SU-DHL-6 (cell line): ENCODE data around the gene CLN6.

Source experiments
- EZH2phosphoT487 ChIP-seq: fragments of 200-600 bp; sonication (generic), shearing (Covaris generic); conservative IDR thresholded peaks from 2 replicates; pipeline ENCODE4 v1.6.1; 2018; ENCODE audit warnings: mild to moderate bottlenecking, antibody characterized with exemption, low read length, moderate library complexity, mixed read lengths
- TF ChIP-seq, protein P1 (sequence below): fragments of 200-600 bp; sonication (generic); IDR thresholded peaks from one replicate; pipeline ENCODE4 v1.5.1; 2017; ENCODE audit warnings: antibody characterized with exemption, mild to moderate bottlenecking, low read length, moderate library complexity; ENCODE audit not compliant: insufficient read depth, poor library complexity, severe bottlenecking

DNA sequence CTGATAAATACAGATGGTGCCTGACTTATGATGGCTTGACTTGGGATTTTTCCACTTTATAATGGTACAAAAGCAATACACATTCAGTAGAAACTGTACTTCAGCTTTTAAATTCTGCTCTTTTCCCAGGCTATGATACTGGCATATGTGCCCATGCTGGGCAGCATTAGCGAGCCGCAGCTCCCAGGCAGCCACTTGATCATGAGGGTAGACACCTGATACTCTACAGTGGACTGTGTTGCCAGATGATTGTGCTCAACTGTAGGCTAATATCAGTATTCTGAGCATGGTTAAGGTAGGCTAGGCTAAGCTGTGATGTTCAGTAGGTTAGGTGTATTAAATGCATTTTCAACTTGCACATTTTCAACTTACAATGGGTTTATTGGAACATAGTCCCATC is 30.4 kb upstream of the CLN6 start:
- TF ChIP-seq, protein P1, sequence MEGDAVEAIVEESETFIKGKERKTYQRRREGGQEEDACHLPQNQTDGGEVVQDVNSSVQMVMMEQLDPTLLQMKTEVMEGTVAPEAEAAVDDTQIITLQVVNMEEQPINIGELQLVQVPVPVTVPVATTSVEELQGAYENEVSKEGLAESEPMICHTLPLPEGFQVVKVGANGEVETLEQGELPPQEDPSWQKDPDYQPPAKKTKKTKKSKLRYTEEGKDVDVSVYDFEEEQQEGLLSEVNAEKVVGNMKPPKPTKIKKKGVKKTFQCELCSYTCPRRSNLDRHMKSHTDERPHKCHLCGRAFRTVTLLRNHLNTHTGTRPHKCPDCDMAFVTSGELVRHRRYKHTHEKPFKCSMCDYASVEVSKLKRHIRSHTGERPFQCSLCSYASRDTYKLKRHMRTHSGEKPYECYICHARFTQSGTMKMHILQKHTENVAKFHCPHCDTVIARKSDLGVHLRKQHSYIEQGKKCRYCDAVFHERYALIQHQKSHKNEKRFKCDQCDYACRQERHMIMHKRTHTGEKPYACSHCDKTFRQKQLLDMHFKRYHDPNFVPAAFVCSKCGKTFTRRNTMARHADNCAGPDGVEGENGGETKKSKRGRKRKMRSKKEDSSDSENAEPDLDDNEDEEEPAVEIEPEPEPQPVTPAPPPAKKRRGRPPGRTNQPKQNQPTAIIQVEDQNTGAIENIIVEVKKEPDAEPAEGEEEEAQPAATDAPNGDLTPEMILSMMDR = no peak
- no peak for TF ChIP-seq EZH2phosphoT487
